Hepatocyte (in vitro differentiated cells): ENCODE results near the gene RDH13.

Source experiments
- EZH2 ChIP-seq: fragments of 200-600 bp; sonication (generic); IDR thresholded peaks from 2 replicates; pipeline ENCODE4 v1.6.1; 2016; ENCODE audit warnings: antibody characterized with exemption, mild to moderate bottlenecking, borderline replicate concordance
- EZH2phosphoT487 ChIP-seq: fragments of 200-600 bp; sonication (generic); IDR thresholded peaks from one replicate; pipeline ENCODE4 v1.6.1; 2018; ENCODE audit warnings: antibody characterized with exemption, mild to moderate bottlenecking, low read depth, moderate library complexity; ENCODE audit not compliant: unreplicated experiment, severe bottlenecking
- TF ChIP-seq, protein P1 (sequence below): fragments of 200-600 bp; sonication (generic); IDR thresholded peaks from 2 replicates; pipeline ENCODE4 v1.5.1; 2016; ENCODE audit warnings: antibody characterized with exemption, mild to moderate bottlenecking; ENCODE audit not compliant: poor library complexity

DNA sequence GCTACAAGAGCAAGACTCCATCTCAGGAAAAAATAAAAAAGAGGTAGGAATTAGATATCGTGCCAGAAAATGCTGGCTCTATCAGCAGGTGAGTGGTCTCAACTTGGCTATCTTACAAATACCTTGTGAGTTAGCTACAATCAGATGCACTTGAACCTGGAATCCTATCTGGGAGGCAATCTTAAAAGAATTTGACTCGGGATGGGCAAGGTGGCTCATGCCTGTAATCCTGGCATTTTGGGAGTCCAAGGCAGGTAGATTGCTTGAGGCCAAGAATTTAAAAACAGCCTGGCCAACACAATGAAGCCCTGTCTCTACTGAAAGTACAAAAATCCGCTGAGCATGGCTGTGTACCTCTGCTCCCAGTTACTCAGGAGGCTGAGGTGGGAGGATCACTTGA is 67.4 kb downstream of the RDH13 start:
- TF ChIP-seq, protein P1, sequence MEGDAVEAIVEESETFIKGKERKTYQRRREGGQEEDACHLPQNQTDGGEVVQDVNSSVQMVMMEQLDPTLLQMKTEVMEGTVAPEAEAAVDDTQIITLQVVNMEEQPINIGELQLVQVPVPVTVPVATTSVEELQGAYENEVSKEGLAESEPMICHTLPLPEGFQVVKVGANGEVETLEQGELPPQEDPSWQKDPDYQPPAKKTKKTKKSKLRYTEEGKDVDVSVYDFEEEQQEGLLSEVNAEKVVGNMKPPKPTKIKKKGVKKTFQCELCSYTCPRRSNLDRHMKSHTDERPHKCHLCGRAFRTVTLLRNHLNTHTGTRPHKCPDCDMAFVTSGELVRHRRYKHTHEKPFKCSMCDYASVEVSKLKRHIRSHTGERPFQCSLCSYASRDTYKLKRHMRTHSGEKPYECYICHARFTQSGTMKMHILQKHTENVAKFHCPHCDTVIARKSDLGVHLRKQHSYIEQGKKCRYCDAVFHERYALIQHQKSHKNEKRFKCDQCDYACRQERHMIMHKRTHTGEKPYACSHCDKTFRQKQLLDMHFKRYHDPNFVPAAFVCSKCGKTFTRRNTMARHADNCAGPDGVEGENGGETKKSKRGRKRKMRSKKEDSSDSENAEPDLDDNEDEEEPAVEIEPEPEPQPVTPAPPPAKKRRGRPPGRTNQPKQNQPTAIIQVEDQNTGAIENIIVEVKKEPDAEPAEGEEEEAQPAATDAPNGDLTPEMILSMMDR, result no peak
- no peak for TF ChIP-seq EZH2
- TF ChIP-seq EZH2phosphoT487, result no peak
